Measurements from ENCODE around the gene ZBP1.

DNA sequence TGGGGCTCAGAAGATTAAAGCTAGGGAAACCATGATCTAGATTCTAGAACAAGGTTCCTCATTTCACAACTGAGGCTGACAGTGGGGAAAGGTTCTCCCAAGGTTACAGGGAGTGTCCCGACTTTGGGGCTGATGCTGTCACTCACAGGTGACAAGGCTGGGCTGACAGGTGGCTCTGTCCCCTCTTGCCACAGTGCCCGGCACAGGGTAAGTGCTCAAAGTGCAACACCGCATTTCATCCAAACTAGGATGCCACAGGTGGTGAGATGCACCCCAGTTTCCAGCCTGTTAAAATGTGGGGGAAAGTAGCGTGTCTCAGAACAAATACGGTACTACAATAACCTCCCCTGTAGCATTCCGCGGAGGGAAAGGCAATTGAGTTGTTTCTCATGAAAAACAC, 7.8 kb downstream of the ZBP1 start:
- no peak for TF ChIP-seq POLR2AphosphoS5 (IDR thresholded peaks at IDR 0.05)
- TF ChIP-seq POLR2A (IDR thresholded peaks at IDR 0.05): no peak

Data from breast epithelium (tissue), 3 donors.